HT-29 (cell line): Measurements from ENCODE around the gene UBE3C. TPM values are rescaled to one million over a fixed set of nuclear protein-coding genes. Genes with fewer than 3 reads are reported as not detected.

ENCODE experiments used
- small RNA-seq: library from RNA; depleted of rRNA; stranded (forward); fragments of <200 nt; gene quantifications from one replicate; pipeline ENCODE3, GENCODE V24; 2014
- total RNA-seq: library from RNA; depleted of rRNA; stranded (reverse); fragments of >200 nt; shearing (Covaris generic); gene quantifications from 2 replicates; pipeline ENCODE4 v1.2.3, GENCODE V29; 2014; rRNA removed

UBE3C gene
- total RNA-seq, 1 experiment from 2014 or later: 87.7 TPM

Small RNAs within 50 kb of the gene (small RNA-seq; reads per million reads assigned to genes)
- gene AC004975.1: not detected

Other genes with a start within 250 kb of the UBE3C start
- gene LMBR1, start 245.7 kb upstream of the UBE3C start, total RNA-seq: 131 and 151 TPM in 2 replicates
- 27.6 and 28.8 TPM in 2 replicates for gene NOM1, start 189.2 kb upstream of the UBE3C start, total RNA-seq
- gene MNX1, start 128.3 kb upstream of the UBE3C start, total RNA-seq: 21.9 and 34.5 TPM in 2 replicates
- 43.8 and 48.2 TPM in 2 replicates for gene DNAJB6, start 198.1 kb downstream of the UBE3C start, total RNA-seq